Fibroblast of peridontal ligament (primary cell): ENCODE measurements around the gene IER5.
A peak's percentile ranks its signal among the peaks of the same experiment; 100 is the strongest.
"Not testable (repeated sequence)": the region's sequence is repeated elsewhere in the genome, so short reads cannot be mapped to it uniquely, and the experiment has no call there.

Experiments
- DNase-seq: peaks from one replicate; pipeline ENCODE4 v3.0.0-alpha.2; 2010; ENCODE audit errors: extremely low read depth

Gene IER5

DNA sequence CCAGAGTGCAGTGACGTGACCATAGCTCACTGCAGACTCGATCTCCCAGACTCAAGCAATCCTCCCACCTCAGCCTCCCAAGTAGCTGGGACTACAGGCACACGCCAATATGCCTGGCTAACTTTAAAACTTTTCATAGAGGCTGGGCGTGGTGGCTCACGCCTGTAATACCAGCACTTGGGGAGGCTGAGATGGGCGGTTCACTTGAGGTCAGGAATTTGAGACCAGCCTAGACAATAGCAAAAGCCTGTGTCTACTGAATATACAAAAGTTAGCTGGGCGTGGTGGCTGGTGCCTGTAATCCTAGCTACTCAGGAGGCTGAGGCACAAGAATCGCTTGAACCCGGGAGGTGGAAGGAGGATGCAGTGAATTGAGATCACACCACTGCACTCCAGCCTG is 27.5 kb downstream of the IER5 start:
- not testable (repeated sequence) for DNase-seq

DNA sequence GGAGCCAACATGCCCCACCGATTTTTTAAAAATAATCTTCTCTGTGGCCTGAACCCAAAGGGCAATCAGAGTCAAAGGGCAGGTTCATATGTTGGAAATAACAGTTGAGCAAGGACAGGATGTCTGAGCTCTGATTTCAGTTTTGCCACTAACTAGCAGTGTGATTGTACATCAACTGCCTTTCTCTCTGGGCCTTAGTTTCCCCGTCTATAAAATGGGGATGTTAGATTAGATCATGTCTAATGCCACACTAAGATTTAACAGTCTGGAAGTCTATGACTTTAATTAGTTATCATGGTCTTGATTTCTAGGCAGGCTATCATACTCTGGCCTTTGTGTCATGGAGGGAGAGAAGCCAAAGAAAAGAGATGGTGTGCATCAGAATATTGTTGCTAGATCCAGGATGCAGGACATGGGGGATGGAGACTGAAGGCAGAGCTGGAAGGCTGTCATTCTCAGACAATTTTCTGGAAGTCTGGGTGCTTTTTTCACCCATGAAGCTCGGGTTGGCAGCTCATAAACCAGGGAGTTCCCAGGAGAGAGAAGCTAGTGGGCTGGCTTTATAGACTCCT is 28.4 kb downstream of the IER5 start:
- DNase-seq = no peak

DNA sequence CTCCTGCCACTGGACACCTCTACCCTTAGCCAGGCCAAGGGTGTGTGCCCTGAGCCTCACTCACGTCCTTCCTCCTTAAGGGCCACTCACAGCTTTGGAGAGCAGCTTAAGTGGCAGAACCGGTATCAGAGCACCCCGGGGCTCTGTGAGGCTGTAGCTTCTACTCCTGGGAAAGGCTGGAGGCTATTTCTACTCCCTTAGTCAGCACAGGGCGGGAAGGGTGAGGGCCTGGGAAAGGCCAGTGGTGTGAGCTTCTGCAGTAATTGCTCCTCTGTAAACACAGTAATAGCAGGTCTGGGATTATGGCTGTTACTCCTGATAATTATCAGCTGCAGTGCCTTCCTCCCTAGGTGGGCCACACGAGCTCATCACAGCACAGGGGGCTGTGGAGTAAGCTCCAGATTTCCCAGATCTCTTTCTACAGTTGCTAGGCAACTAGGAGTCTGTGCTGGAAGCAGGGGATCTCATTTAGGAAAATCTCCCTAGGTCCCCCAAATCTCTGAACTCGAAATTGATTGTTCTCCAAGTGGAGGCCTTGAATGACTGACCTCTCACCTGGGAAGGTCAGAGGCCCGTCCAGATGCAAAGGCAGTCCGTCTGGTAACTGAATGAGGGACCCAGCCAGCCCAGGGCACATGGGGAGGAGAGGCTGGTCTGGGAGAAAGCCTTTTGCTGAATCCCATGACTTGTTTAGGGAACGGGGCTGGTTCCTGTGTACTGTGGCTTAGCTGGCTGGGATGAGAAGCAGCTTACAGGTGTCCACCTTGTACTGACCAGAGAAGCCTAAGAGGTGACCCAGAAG is 29.3 kb downstream of the IER5 start:
- DNase-seq = peak; percentile 33

DNA sequence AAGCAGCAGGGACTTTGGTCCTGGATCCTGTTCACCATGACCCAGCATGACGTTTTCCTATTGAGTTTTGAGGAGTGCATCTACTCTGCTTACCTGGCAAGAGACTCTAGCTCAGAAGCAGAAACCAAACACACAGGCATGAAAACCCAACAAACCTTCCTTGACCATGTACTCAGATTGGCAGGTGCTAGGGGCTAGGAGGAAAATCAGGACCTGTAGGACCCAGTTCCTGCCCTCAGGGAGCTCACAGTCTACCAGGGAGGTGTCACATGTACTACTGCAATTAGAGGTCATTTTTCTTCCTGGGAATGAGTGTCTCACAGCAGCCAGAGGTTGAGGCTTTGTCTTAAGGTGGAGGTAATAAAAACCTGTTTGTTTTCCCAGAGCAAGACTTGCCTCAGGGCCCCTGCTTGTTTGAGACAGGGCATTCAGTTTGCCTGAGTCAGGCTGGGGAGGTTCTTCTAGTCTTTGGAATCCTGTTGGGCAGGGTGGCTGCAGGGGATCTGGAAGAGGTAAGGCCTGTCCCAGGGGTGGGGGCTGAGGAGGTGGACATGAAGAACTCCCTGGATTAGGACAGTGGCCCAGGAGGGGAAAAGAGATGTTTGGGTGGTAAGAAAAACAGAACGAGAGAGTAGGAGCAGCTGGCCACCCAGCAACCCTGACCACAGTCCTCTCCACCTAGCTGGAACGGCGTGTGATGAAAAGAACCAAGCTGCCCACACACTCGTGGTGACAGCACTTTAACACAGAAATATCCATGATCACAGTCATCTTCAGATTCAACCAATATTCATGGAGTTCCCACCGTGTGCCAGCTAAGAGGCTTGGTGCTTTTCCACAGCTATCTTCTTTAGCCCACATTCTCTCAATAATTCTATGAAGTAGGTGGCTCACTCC is 30.8 kb downstream of the IER5 start:
- DNase-seq = no peak

DNA sequence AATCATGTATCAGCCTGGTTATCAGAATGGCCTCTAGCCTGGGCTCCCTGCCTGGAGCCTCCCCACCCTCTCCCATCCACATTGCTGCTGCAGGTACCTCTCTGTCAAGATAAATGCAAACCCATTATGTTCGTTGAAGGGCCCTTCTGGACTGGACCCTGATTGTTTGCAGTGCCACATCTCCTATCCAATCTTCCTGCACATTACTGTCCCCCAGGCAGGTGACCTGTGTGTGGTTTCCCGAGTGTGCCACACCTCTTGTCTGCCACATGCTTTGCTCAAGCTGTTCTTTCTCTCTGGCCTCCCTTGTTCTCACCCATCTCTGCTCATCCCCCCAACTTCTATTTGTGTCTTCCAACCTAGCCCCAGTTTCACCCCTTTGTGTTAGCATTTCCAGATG is 32.4 kb downstream of the IER5 start:
- DNase-seq = no peak

DNA sequence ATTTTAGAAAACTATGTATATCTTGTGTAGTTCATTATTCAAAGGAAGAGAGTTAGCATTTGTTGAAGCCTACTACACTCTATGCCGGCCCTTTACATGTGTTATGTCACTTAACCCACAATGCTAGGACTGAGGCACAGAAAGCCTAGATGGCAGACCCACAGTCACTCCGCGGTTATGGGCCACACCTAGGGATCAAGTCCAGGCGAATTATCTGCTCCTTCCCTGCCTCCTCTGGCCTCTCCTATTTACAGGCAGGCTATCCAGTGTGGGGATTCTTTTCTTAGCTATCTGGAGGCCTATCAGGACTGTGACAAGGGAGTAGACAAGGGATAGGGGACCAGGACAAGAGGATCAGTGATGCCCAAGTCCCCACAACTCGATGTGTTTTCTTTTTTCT is 33.0 kb downstream of the IER5 start:
- DNase-seq = no peak

DNA sequence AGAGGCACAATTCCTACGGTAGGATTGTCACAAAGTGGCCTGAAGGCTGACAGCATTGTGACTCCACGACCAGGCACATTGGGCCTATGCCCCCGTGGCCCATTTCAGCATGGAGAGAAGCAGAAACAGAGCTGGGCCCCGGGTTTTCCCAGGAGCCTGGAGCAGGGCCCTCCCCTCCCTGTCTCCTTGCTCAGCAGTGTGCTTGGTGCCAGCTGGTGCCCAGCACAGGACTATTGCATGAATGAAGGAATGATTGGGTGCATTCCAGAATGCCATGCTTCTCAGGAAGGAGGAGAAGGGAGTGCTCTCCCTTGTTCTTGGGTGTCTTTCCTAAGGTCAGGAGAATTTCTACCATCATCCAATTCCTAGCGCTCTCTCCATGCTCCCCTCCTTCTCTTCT is 33.7 kb downstream of the IER5 start:
- DNase-seq = no peak

DNA sequence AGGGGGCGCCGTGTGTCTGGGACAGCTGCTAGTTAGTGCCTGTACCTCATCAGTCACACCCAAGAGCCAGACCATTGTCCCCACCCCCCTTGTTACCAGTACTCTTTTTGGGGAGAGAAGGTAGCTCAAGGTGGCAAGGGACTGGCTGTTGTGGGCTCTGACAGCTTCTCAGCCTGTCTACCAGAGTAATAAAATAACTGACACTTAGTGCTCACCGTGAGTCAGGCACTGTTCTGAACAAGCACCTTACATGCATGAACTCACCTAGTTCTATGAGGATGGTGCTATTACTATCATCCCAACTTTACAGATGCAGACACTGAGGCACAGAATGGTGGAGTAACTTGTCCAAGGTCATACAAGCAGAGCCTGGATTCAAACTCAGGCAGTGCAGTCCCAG is 34.7 kb downstream of the IER5 start:
- no peak for DNase-seq

DNA sequence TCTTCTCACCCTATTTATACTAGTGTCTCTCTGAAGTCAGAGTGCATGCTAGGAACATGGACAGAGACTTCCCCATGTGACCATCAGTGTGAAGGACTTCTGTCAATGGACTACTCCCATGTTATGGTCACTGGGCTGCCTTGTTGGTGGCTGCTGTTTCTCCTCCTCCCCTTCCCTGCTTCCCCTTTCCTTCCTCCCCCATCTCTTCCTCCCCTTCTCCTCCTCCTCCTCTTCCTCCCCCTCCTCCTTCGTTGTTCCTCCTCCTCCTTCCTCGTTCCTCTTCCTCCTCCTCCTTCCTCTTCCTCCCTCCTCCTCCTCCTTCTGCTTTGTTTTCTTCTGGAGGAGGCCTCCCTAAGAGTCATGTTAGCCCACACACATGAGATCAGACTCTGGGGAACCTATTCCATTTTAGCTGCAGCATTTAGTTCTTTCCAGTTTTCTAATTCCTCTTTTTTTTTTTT is 35.8 kb downstream of the IER5 start:
- DNase-seq = peak; percentile 17

DNA sequence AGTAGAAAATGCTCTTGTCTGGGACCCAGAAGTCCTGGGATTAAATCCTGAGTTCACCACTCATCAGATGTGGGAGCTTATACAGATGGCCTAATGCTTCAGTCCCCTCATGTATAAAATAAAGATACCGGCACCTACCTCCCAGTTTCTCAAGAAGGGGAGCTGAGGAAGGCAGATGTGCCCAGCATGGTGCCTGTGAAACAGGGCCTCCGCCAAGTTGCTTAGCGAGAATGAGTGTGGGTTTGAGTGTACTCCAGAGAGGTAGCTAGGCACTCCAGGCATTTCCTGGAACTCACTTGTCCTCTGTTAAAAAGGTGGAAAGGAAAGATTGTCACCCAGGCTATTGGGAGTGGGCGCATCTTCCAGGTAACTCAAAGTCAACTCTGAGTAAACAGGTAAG is 37.8 kb downstream of the IER5 start:
- DNase-seq = no peak

DNA sequence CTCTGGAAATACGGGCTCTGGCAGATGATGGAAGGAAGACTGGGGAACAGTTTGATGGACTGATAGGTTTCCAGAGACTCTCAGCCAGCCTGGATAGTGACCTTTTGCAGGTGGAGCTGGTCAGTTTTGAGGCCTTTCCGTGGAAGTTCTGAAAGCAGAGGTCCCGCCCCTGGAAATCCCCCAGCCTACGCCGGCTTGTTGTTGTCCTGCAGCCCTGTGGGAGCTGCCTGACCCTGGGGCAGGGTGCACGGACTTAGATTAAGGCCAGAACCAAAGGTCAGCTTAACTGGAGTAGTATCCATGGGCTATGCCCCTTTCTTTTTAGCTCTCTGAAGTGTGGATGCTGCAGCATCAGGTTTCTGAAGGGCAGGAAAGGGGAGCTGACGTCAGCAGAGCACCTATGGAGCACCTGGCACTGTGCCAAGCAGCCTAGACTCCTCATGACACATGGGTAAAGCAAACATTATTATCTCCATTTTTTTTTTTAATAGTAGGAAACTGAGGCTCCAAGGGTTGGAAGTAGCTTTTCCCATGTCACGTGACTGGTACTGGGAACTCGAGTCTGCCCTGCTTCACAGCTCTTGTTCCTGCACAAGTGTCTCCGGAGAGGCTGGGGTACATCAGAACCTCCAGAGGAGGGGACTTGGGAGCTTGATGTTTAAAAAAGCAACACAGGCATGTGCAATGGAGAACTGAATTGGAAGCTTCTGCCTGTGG is 38.5 kb downstream of the IER5 start:
- DNase-seq = no peak

DNA sequence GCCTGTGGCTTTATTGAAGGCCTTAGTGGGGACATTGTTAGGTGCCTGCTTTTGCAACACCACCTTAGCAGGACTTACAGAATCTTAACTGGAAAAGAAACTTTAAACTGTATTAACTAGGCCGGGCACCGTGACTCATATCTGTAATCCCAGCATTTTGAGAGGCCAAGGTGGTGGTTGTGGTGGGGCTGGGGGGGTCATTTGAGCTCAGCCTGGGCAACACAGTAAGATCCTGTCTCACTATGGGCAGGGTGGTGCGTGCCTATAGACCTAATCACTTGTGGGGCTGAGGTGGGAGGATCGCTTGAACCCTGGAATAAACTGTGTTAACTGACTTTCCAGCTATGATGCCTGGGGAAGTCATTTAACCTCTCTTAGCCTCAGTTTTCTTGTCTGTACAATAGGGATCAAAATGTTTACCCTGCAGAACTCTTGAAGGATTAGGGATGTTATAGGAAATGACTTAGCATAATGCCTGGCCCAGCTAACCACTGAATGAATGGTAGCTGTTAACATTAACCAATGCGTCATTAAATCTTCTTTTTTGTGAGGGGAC is 39.5 kb downstream of the IER5 start:
- DNase-seq = peak; percentile 22

DNA sequence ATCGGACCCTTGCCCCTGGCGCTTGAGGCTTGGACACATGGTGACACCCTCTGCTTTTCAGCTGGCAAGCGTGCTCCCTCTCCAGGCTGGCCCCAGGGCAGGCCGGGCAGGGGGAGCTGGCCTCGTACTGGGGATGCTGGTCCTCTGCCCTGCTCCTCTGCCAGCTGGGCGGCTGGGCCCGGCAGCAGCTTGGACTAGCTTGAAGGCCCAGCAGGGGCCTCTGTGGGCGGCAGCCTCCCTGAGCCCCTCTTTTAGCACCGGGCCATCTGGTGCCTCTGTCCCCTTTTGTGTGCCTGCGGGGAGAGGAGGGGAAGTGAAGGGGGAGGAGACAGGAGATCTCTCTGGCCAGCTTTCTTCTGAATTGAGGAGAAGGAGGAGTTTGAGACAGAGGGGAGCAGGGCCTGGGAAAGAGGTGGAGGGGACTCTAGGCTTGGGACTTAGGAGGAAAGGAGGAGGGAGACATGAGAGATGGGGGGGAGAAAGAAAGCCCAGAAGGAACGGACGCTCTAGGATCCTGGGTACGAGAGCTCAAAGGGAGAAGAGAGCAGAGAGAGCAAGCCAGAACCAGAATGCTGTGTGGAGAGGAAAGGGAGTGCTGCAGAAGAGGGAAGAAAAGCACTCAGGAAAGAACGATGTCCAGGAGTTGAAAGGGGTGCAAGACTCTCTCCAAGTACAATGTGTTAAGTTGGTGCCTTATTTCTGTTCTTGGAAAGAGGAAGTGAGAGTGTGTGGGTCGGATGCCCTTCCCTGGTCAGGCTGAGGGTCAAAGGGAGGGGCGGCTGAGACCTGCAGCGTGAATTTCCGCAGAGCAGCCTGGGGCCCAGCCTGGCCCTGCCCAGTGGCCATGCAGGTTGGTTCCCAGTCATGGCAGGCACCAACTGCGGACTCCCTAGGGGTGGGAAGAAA is 40.3 kb downstream of the IER5 start:
- DNase-seq = no peak

DNA sequence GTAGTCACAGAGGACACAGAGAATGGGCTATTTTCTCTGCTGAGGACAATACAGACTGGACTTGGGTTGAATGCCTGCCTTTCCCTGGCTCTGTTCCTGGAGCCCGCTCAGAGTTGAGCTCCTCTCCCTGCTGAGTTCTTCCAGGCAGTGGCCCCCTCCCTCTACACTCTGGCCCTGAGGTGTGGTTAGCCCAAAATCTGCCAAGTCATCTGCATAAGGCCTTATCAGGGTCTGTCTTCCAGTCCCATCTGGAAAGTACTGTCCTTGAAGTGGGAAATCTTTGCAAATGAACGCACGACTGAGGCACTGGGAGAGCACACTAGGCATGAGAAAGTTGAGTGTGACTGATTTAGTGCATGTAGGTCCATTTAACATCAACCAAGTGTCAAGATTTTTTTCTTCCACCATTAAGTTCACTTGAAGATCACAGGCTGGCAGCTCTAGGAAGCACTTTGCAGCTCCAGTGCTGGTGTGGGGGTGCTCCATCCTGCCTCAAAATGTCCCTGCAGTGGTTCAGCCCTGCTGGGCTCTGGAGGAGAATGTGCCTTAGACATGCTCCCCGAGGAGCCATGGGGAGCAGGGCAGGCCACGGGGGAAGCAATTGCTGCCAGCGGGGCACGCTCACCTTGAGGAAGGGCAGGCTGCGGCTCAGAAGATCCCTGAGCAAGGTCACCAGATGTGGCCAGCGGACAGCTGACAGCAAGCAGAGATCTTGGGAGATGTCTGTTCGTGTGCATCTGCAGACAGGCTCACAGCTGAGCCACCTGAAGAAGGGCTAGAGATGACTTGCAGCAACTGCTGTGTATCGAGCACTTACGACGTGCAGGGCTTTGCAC is 41.5 kb downstream of the IER5 start:
- DNase-seq = no peak

DNA sequence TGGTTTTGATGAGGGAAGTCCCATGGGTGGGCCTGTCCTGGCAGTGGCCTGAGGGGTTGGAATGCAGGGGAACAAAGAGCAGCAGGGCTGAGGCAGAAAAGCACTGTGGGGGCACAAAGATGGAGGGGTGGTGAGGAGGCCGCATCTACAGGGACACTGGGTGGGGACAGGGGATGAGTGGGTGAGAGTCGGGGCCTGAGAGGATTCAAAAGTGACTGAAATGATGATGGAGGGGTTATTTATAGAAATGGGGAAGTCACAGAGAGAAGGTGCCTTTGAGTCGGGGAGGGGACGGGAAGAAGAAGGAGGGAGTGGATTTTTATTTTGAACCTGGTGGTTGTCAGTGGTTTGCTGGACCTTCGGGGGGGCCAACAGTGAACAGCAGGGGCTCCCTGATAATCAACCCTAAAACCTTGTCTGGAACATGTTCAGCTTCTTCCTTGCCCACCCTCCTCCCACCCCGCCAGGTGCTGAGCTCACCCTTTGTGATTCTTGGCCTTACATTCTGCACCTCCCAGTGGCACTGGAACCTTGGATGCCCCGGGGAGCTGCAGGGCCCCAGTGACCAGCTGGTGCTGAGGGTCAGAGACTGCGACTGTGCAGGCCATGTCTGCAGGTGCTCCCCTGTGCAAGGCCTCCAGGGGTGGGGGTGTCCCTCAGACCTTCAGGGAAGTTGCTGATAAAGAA is 42.9 kb downstream of the IER5 start:
- DNase-seq = no peak

DNA sequence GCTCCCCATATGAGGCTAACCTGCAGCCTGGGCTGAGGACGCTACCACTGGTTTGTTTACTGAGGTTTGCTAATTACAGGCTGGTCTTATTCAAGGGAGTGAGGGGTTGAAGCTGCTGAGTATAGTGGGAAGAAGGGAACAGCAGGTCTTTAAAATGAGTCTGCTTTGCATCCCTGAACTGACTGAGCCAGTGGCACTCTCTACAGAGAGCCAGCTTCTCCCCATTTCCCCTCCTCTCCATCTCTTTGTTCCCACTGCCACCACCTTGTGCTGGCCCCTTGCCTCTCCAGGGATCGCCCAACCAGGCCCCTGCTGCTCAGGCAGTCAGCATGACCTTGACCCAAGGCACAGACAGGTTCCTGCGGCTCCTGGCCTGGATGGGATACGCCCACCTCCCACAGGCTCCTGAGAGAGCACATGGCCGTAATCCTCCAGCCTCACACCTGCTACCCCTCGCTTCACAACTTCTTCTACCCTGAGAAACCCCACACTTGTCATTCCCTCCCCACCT is 45.0 kb downstream of the IER5 start:
- DNase-seq = no peak

DNA sequence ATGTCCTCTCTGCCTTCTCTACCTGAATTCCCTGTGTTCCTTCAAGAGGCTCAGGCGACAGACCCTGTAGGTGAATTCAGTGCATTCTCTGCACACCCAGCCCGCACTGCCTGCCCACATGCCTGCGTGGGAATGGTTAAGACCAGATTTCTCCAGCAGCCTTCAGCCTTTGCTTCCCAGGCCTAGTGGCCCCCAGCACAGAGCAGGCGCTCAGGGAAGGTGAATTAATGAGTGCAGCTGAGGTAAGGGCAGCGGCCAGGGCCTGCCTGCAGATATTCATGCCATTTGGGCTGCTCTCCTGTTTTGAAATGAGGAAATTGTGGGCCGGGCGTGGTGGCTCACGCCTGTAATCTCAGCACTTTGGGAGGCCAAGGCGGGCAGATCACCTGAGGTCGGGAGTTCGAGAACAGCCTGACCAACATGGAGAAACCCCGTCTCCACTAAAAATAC is 45.5 kb downstream of the IER5 start:
- no peak for DNase-seq

DNA sequence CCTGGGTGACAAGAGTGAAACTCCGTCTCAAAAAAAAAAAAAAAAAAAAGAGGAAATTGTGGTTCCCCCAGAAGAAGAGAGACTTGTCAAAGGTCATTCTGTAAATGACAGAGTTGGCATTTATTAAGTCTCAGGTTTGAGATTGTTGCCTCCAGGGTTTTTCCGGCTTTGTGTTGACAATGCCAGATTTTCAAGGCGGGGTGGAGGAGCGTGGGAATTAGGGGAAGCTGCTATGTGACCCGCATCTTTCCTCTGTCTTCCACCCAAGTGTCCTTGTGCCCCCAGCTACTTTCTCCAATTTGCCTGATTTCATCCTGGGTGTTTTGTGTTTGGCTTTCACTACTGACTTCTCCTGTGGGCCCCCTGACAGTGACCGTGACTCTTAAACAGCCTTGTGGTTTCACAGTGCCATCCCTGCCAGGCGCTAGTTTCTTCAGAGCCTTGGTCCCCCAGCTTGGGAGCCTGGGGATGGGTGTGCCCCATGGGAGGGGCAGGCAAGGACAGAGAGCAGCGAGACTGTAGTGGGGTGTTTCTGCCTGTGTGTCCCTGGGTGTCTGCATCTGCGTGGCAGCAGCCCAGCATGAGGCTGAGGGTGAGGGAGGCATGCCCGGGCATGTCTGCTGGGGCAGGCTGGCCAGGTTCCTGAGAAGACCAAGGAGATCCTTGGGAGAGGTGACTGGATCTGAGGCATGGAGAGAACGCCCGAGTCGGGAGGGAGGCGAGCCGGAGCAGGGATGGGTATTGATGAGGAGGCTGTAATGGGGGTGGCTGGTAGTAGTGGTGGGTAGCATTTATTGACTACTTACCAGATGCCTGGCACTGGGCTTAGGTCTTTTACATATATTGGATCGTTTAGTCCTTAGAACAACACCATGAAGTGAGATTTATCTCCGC is 46.3 kb downstream of the IER5 start:
- peak; percentile 80 for DNase-seq
